Myocyte (in vitro differentiated cells): ENCODE data around the gene NYAP2. TPM values are rescaled to one million over a fixed set of nuclear protein-coding genes. Genes with fewer than 3 reads are reported as not detected.

ENCODE experiments used
- DNase-seq: peaks from one replicate; pipeline ENCODE4 v3.0.0-alpha.2; 2012; ENCODE audit warnings: low read depth
- total RNA-seq: library from RNA; depleted of rRNA; stranded (reverse); fragments of >200 nt; gene quantifications from 2 replicates; pipeline ENCODE4 v1.2.3, GENCODE V29; 2014

NYAP2 gene
- total RNA-seq, 1 donor from 2014 or later: 0.05 TPM

- no peak for DNase-seq
These were observed 293.7 kb downstream of the NYAP2 start for GRCh38 chr2:225693259-225693658.

- no peak for DNase-seq
These were observed 295.2 kb downstream of the NYAP2 start for GRCh38 chr2:225694664-225695063.

GRCh38 chr2:225697936-225698335 is 298.4 kb downstream of the NYAP2 start:
- no peak for DNase-seq
